Measurements from ENCODE around the gene CNTROB. TPM values are rescaled to one million over a fixed set of nuclear protein-coding genes. Genes with fewer than 3 reads are reported as not detected.

Gene CNTROB
- total RNA-seq, 1 experiment from 2014 or later: 39.2 TPM

DNA sequence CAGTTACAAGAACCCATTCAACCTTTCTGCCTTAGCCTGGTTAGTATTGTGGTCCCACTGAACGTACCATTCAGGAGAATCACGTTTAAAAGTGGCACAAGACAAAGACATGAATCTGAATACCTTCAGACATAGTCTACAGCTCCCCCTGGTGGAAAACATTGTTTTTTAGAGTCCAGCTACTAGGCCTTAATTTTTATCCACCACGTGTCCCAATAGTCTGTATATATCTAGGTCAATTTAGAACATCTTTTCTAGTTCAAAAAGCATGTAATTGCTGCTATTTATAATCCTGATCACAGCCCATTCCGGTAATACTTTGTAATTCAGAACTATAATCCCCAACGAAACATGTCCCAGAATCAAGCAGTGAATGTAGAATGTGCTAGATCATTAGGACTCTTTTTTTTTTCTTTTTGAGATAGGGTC lies 56.8 kb downstream of the CNTROB start:
- no peaks in the 10 kb centered on the region for H3K36me3 Mint-ChIP-seq (ENCODE audit: insufficient read depth, unreplicated experiment)
- no peak overlapping the region for H3K27ac Mint-ChIP-seq (ENCODE audit: low read depth, unreplicated experiment)
- peak; percentile 91 for DNase-seq (ENCODE audit: unreplicated experiment)
- intact Hi-C loops (cut with micrococcal nuclease): loop anchor here (1.0 to 2.0 kb wide), 4 partner anchors 68 to 246 kb away; no protein-coding TSS in a partner anchor
- TF ChIP-seq, protein P1, sequence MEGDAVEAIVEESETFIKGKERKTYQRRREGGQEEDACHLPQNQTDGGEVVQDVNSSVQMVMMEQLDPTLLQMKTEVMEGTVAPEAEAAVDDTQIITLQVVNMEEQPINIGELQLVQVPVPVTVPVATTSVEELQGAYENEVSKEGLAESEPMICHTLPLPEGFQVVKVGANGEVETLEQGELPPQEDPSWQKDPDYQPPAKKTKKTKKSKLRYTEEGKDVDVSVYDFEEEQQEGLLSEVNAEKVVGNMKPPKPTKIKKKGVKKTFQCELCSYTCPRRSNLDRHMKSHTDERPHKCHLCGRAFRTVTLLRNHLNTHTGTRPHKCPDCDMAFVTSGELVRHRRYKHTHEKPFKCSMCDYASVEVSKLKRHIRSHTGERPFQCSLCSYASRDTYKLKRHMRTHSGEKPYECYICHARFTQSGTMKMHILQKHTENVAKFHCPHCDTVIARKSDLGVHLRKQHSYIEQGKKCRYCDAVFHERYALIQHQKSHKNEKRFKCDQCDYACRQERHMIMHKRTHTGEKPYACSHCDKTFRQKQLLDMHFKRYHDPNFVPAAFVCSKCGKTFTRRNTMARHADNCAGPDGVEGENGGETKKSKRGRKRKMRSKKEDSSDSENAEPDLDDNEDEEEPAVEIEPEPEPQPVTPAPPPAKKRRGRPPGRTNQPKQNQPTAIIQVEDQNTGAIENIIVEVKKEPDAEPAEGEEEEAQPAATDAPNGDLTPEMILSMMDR (IDR thresholded peaks at IDR 0.05; ENCODE audit: unreplicated experiment): peak; percentile 56
- POLR2A ChIA-PET: interaction anchor here (0.6 to 2.5 kb wide), 15 partner anchors 27 to 609 kb away, joined by 3 to 27 read pairs (median 4); partner anchors contain the start of genes CNTROB, NAA38, RNF227 and TRAPPC1
- peak overlapping the region; percentile 63 for H3K4me3 Mint-ChIP-seq (ENCODE audit: unreplicated experiment)
- peaks cover 13% of the 10 kb centered on the region for H3K4me1 Mint-ChIP-seq (ENCODE audit: insufficient read depth, unreplicated experiment)
- no TSS peak for BruUV-seq (replicated peaks)
- CTCF ChIA-PET: interaction anchor here (0.5 to 11.9 kb wide), 17 partner anchors 13 to 795 kb away, joined by 3 to 145 read pairs (median 5); partner anchors contain the start of genes CNTROB, RNF227 and TRAPPC1
- no peaks in the 10 kb centered on the region for H3K27me3 Mint-ChIP-seq (ENCODE audit: insufficient read depth, unreplicated experiment)
- no peaks in the 10 kb centered on the region for H3K9me3 Mint-ChIP-seq (ENCODE audit: unreplicated experiment)

DNA sequence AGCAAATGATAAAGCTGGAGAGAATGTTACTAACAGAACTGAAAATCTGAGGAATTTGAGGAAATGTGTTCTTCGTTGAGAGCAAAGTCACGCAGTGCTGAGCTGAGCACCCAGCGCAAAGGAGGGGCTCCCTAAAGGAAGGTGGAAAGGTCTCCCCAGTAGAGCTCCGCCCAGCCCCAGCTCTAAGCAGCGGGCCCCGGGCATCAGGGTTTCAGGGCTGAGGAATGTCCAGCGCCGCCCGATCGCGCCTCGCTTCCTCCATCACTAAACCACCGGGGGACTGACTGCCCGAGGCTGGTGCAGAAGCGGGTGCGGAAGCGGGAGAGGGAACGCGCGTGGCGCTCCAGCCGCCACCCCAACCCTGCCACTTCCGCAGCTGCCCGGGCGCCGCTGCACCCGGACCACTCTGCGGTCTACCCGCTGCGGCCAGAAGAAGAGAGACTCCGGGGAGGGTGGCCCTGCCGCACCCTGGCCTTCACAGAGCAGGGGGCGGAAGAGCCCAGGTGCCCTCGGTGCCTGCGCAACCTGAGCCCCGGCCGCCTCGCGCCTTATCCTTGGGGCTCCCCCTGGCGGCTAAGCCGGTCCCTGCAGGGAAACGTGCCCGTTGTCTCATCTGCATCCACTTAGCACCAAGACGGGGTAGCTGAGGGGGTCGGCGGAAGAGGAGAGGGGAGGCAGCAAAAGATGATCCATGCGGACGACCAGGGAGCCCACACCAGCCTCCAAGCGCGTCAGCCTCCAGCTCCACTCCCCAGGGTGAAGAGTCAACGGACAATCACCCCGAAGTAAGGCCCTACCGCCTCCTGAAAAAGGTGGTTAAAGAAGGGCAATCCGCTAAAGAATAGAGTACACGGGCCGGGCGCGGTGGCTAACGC lies 58.0 kb downstream of the CNTROB start:
- peak; percentile 80 for DNase-seq (ENCODE audit: unreplicated experiment)
- CTCF ChIA-PET: interaction anchor here (0.6 to 11.9 kb wide), 50 partner anchors 9 to 729 kb away, joined by 3 to 145 read pairs (median 6); partner anchors contain the start of genes CNTROB, GUCY2D, RNF227 and TRAPPC1
- no peaks in the 10 kb centered on the region for H3K36me3 Mint-ChIP-seq (ENCODE audit: insufficient read depth, unreplicated experiment)
- no peaks in the 10 kb centered on the region for H3K27me3 Mint-ChIP-seq (ENCODE audit: insufficient read depth, unreplicated experiment)
- peaks cover 13% of the 10 kb centered on the region for H3K4me1 Mint-ChIP-seq (ENCODE audit: insufficient read depth, unreplicated experiment)
- POLR2A ChIA-PET: interaction anchor here (0.6 to 2.5 kb wide), 16 partner anchors 27 to 1963 kb away, joined by 3 to 27 read pairs (median 4); partner anchors contain the start of genes CNTROB, CTC1, RNF227 and TRAPPC1
- intact Hi-C loops (cut with micrococcal nuclease): loop anchor here (1.0 to 2.0 kb wide), 5 partner anchors 51 to 247 kb away; no protein-coding TSS in a partner anchor
- H3K9me3 Mint-ChIP-seq (ENCODE audit: unreplicated experiment): no peaks in the 10 kb centered on the region
- peak overlapping the region; percentile 63 for H3K4me3 Mint-ChIP-seq (ENCODE audit: unreplicated experiment)
- BruUV-seq (replicated peaks): no TSS peak
- no peak overlapping the region for H3K27ac Mint-ChIP-seq (ENCODE audit: low read depth, unreplicated experiment)
- TF ChIP-seq, protein P1 (IDR thresholded peaks at IDR 0.05; ENCODE audit: unreplicated experiment): peak; percentile 91

DNA sequence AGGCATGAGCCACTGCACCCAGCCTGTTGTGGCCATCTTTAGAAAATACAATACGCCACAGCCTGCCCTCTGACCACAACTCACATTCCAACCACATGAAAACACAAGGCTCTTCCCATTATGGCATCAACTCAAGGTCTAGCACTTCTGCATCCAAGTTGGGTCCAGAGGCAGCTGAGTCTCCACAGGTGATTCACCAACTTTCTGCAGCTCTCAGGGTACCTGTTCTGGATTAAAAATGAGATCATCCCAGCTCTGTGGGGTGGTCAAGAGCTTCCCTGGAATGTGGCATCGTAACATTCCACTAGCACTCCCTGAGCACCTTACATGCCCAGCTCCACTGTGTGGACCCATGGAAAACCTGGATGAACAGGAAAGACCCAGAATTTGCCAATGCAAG lies 60.5 kb downstream of the CNTROB start:
- Mint-ChIP-seq H3K27me3 (ENCODE audit: insufficient read depth, unreplicated experiment) (no peaks in the 10 kb centered on the region), H3K9me3 (ENCODE audit: unreplicated experiment) (no peaks in the 10 kb centered on the region), H3K27ac (ENCODE audit: low read depth, unreplicated experiment) (no peak overlapping the region), H3K4me1 (ENCODE audit: insufficient read depth, unreplicated experiment) (peaks cover 9% of the 10 kb centered on the region), H3K36me3 (ENCODE audit: insufficient read depth, unreplicated experiment) (no peaks in the 10 kb centered on the region), H3K4me3 (ENCODE audit: unreplicated experiment) (no peak overlapping the region)
- CTCF ChIA-PET: interaction anchor here (0.5 to 1.8 kb wide), 15 partner anchors 10 to 296 kb away, joined by 3 to 14 read pairs (median 4); partner anchors contain the start of gene NAA38
- POLR2A ChIA-PET: interaction anchor here (0.6 to 1.5 kb wide), 6 partner anchors 12 to 413 kb away, joined by 3 to 4 read pairs (median 4); partner anchors contain the start of genes CD68, CNTROB and RNF227
- no TSS peak for BruUV-seq (replicated peaks)
- intact Hi-C loops (cut with micrococcal nuclease): no loop called here
- DNase-seq (ENCODE audit: unreplicated experiment): peak; percentile 43
- TF ChIP-seq, protein P1 (IDR thresholded peaks at IDR 0.05; ENCODE audit: unreplicated experiment): no peak

DNA sequence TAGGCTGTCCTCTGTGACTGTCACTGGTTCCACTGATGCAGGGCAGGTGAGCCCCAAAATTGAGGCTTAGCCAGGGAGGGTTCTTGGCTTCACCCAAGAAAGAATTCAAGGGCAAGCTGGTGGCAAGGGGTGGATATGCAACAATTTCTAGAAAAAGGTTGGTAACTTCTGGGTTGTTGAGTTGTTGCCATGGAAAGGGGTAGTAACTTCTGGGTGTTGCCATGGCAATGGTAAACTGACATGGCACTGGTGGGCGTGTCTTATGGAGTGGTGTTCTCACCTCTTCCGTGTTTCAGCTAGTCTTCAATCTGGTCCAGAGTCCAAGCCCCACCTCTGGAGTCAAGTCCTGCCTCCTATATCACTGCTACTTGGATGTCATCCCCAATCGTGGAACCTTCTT lies 60.9 kb downstream of the CNTROB start:
- Mint-ChIP-seq H3K9me3 (ENCODE audit: unreplicated experiment) (no peaks in the 10 kb centered on the region), H3K27me3 (ENCODE audit: insufficient read depth, unreplicated experiment) (no peaks in the 10 kb centered on the region), H3K27ac (ENCODE audit: low read depth, unreplicated experiment) (no peak overlapping the region), H3K4me1 (ENCODE audit: insufficient read depth, unreplicated experiment) (peaks cover 6% of the 10 kb centered on the region), H3K4me3 (ENCODE audit: unreplicated experiment) (no peak overlapping the region), H3K36me3 (ENCODE audit: insufficient read depth, unreplicated experiment) (no peaks in the 10 kb centered on the region)
- CTCF ChIA-PET: interaction anchor here (0.5 to 1.8 kb wide), 14 partner anchors 10 to 254 kb away, joined by 3 to 14 read pairs (median 4); partner anchors contain the start of gene NAA38
- POLR2A ChIA-PET: interaction anchor here (0.6 to 1.5 kb wide), 6 partner anchors 12 to 414 kb away, joined by 3 to 4 read pairs (median 4); partner anchors contain the start of genes CD68, CNTROB and RNF227
- BruUV-seq (replicated peaks): no TSS peak
- TF ChIP-seq, protein P1 (IDR thresholded peaks at IDR 0.05; ENCODE audit: unreplicated experiment): no peak
- DNase-seq (ENCODE audit: unreplicated experiment): no peak
- intact Hi-C loops (cut with micrococcal nuclease): no loop called here

All from MCF 10A (cell line).